GM23338 (cell line): ENCODE data around the gene MRPS31. TPM values are rescaled to one million over a fixed set of nuclear protein-coding genes. Genes with fewer than 3 reads are reported as not detected.

ENCODE experiments used
- ATAC-seq: fragments of 200-7000 bp; cut with Tn5 transposase; 3 replicates; pipeline ENCODE4 v1.9.1; 2020
- DNase-seq: peaks from one replicate; pipeline ENCODE4 v3.0.0-alpha.2; 2015; ENCODE audit warnings: low spot score
- H2AFZ ChIP-seq: fragments of 200-600 bp; sonication (generic); 2 replicates; pipeline ENCODE4 v1.8.0; 2016; ENCODE audit warnings: antibody characterized with exemption, mild to moderate bottlenecking, moderate library complexity
- H3F3A ChIP-seq: fragments of 200-600 bp; sonication (generic); replicated peaks from 2 replicates; pipeline ENCODE4 v1.8.0; 2017; ENCODE audit warnings: antibody characterized with exemption, mixed run types, low read depth
- H3K27ac ChIP-seq: fragments of 200-600 bp; sonication (generic); 2 replicates; pipeline ENCODE4 v1.6.1; 2016; ENCODE audit warnings: low read depth
- H3K27me3 ChIP-seq: fragments of 200-600 bp; sonication (generic); 2 replicates; pipeline ENCODE4 v1.8.0; 2016; ENCODE audit warnings: mild to moderate bottlenecking, mixed run types, moderate library complexity; ENCODE audit not compliant: insufficient read depth
- H3K36me3 ChIP-seq: fragments of 200-600 bp; sonication (generic); 2 replicates; pipeline ENCODE4 v1.8.0; 2016; ENCODE audit warnings: mild to moderate bottlenecking; ENCODE audit not compliant: insufficient read depth
- H3K4me1 ChIP-seq: fragments of 200-600 bp; sonication (generic); 2 replicates; pipeline ENCODE4 v1.8.0; 2016; ENCODE audit warnings: mild to moderate bottlenecking, moderate library complexity; ENCODE audit not compliant: insufficient read depth
- H3K4me2 ChIP-seq: fragments of 200-600 bp; sonication (generic); 2 replicates; pipeline ENCODE4 v1.7.1; 2017; ENCODE audit warnings: mixed run types
- H3K4me3 ChIP-seq: fragments of 200-600 bp; sonication (generic); 2 replicates; pipeline ENCODE4 v1.6.1; 2016; ENCODE audit warnings: mixed run types
- H3K79me2 ChIP-seq: fragments of 200-600 bp; sonication (generic); replicated peaks from 2 replicates; pipeline ENCODE4 v1.8.0; 2017; ENCODE audit warnings: mild to moderate bottlenecking; ENCODE audit not compliant: insufficient read depth
- H3K9me2 ChIP-seq: fragments of 200-600 bp; sonication (generic); 2 replicates; pipeline ENCODE4 v1.8.0; 2017; ENCODE audit not compliant: insufficient read depth
- H4K20me1 ChIP-seq: fragments of 200-600 bp; sonication (generic); replicated peaks from 2 replicates; pipeline ENCODE4 v1.8.0; 2017; ENCODE audit warnings: mild to moderate bottlenecking; ENCODE audit not compliant: insufficient read depth
- H3K27ac Mint-ChIP-seq: 2 replicates; pipeline ENCODE4 v1.8.0; 2020; ENCODE audit warnings: inconsistent platforms, mild to moderate bottlenecking, moderate library complexity, mixed read lengths
- H3K27me3 Mint-ChIP-seq: 3 replicates; pipeline ENCODE4 v1.8.0; 2022; ENCODE audit warnings: low read depth, mild to moderate bottlenecking, moderate library complexity, mixed read lengths, inconsistent platforms; ENCODE audit not compliant: insufficient read depth, poor library complexity
- H3K36me3 Mint-ChIP-seq: 3 replicates; pipeline ENCODE4 v1.8.0; 2021; ENCODE audit warnings: low read depth, mild to moderate bottlenecking, inconsistent platforms, moderate library complexity, mixed read lengths
- H3K4me1 Mint-ChIP-seq: 3 replicates; pipeline ENCODE4 v1.8.0; 2020; ENCODE audit warnings: mild to moderate bottlenecking, inconsistent platforms, mixed read lengths
- H3K4me3 Mint-ChIP-seq: 3 replicates; pipeline ENCODE4 v1.8.0; 2021; ENCODE audit warnings: moderate library complexity, mild to moderate bottlenecking, inconsistent platforms, mixed read lengths
- H3K9me3 Mint-ChIP-seq: 3 replicates; pipeline ENCODE4 v1.8.0; 2020; ENCODE audit warnings: moderate library complexity, mild to moderate bottlenecking, inconsistent platforms, mixed read lengths
- NANOG ChIP-seq: IDR thresholded peaks from 2 replicates; pipeline ENCODE4 v1.6.1; 2016; ENCODE audit warnings: antibody characterized with exemption, borderline replicate concordance
- polyA plus RNA-seq: library from polyadenylated mRNA; unstranded; fragments of >200 nt; fragmentation: Nextera tagmentation; extraction: Ambion mirVana; gene quantifications from 2 replicates; pipeline ENCODE4 v1.2.1, GENCODE V29; 2016
- total RNA-seq: library from RNA; depleted of rRNA; stranded (reverse); fragments of >200 nt; shearing (Covaris generic); gene quantifications from 2 replicates; pipeline ENCODE4 v1.2.3, GENCODE V29; 2014
- TF ChIP-seq, protein P1 (sequence below): IDR thresholded peaks from one replicate; pipeline ENCODE4 v1.6.1; 2018; ENCODE audit warnings: antibody characterized with exemption; ENCODE audit not compliant: unreplicated experiment
- TF ChIP-seq, protein P2 (sequence below): fragments of 250-450 bp; sonication (Bioruptor Pico); IDR thresholded peaks from 2 replicates; pipeline ENCODE4 v1.5.0; 2020; ENCODE audit warnings: mild to moderate bottlenecking, moderate library complexity
- TF ChIP-seq, protein P3 (sequence below), 2 experiments: fragments of 200-600 bp in 1 of 2; sonication (generic) in 1 of 2; conservative IDR thresholded peaks; 2 replicates each; pipeline versions ENCODE4 v1.5.1 to v1.6.1; 2016 to 2017; ENCODE audit warnings: antibody characterized with exemption in 2 of 2, low read depth in 2 of 2, mild to moderate bottlenecking in 2 of 2, moderate library complexity in 1 of 2

The MRPS31 gene
- total and polyA plus RNA-seq, 2 experiments from 2014 or later: 26.8 to 62.7 TPM

DNA sequence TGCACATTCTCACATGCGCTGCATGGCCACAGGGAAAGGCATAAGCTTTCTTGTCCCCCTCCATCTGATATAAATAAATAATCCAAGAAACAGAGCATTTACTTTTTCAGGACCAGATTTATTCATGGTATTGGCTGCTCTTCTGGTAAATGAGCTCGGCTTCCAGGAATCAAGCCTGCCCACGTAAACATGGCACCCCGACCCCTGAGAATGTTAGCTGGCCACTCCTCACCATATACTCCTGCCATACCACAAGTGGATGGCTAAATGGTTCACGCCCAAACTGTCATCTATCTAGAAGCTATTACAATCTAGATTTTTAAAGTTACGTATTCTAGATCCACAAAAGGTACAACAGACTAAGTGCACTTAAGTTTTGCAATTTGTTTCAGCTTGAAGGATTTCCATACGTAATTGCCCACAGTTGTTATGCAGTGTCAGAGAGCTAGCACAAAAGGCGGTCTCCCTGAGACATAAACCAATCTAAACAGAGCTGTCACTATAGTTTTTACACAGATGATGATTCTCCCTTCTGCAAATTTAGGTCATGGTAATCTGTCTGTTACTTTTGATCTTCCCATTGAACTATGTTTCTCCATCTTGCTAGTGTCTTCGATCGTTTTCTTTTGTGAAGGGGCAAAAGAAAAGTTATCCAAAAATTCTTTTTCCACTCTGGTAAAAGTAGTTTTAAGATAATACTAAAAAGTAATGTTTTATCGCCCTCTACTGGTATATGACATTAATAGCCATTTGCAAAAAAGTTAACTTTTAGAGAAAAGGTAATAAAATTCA is 88.3 kb downstream of the MRPS31 start:
- H3K27ac Mint-ChIP-seq: peak overlapping the region; percentile 38
- no peak overlapping the region for H2AFZ ChIP-seq

DNA sequence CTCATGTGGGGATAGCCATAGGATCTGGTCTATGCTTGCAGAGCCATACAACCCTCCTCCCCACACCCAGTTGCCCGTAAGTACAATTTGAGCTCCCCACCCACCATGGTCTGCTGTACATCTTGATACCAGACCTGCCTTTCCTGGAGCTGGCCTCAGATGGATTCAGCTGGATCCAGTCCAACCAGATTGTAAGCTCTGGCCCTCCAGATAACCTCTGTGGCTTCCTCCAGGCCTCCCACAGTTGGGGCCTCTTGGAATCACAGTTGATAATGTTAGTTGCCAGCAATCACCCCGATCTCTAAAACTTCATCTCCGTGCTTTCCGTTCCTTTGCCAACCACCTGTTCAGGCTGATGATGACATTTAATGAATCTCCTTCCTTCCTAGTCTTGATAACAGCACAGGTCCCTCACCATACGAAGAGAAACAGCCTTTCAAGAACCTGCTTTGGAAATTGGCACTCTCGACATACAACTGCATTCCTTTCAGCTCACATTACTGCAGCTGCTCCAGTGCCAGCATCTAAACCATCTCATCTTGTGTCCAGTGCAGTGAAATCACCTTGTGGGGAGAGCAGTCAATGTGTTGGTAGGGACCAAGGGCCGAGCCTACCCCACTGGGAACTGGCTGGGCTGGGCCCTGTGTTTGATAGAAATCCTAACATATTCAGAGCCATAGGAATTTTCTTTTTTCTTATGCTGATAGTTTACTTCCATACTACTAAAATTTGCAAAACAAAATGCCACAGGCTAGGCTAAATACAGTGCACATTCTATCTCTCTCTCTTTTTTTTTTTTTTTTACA is 89.4 kb downstream of the MRPS31 start:
- Histone ChIP-seq H3K27me3 (no peaks in the 10 kb centered on the region), H3K27ac (peak overlapping the region; percentile 91), H3K79me2 (no peaks in the 10 kb centered on the region), H3K4me2 (peak overlapping the region; percentile 75), H3K4me1 (peaks cover 25% of the 10 kb centered on the region), H2AFZ (no peak overlapping the region), H3F3A (no peaks in the 10 kb centered on the region; the same call in 1 of the 2 replicates), H3K36me3 (no peaks in the 10 kb centered on the region), H4K20me1 (no peaks in the 10 kb centered on the region), H3K9me2 (no peaks in the 10 kb centered on the region), H3K4me3 (peak overlapping the region; percentile 43)
- no peak for DNase-seq
- peak; percentile 38 for ATAC-seq
- Mint-ChIP-seq H3K36me3 (0 out of 3 replicates have a peak, but pooled peaks cover 5% of the 10 kb centered on the region), H3K9me3 (0 out of 3 replicates have a peak, but pooled peaks cover 5% of the 10 kb centered on the region), H3K27me3 (peaks cover 16% of the 10 kb centered on the region), H3K4me1 (peaks cover 35% of the 10 kb centered on the region), H3K4me3 (peak overlapping the region; percentile 55), H3K27ac (peak overlapping the region; percentile 89)
- TF ChIP-seq, protein P1, sequence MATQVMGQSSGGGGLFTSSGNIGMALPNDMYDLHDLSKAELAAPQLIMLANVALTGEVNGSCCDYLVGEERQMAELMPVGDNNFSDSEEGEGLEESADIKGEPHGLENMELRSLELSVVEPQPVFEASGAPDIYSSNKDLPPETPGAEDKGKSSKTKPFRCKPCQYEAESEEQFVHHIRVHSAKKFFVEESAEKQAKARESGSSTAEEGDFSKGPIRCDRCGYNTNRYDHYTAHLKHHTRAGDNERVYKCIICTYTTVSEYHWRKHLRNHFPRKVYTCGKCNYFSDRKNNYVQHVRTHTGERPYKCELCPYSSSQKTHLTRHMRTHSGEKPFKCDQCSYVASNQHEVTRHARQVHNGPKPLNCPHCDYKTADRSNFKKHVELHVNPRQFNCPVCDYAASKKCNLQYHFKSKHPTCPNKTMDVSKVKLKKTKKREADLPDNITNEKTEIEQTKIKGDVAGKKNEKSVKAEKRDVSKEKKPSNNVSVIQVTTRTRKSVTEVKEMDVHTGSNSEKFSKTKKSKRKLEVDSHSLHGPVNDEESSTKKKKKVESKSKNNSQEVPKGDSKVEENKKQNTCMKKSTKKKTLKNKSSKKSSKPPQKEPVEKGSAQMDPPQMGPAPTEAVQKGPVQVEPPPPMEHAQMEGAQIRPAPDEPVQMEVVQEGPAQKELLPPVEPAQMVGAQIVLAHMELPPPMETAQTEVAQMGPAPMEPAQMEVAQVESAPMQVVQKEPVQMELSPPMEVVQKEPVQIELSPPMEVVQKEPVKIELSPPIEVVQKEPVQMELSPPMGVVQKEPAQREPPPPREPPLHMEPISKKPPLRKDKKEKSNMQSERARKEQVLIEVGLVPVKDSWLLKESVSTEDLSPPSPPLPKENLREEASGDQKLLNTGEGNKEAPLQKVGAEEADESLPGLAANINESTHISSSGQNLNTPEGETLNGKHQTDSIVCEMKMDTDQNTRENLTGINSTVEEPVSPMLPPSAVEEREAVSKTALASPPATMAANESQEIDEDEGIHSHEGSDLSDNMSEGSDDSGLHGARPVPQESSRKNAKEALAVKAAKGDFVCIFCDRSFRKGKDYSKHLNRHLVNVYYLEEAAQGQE: no peak
- TF ChIP-seq, protein P2, sequence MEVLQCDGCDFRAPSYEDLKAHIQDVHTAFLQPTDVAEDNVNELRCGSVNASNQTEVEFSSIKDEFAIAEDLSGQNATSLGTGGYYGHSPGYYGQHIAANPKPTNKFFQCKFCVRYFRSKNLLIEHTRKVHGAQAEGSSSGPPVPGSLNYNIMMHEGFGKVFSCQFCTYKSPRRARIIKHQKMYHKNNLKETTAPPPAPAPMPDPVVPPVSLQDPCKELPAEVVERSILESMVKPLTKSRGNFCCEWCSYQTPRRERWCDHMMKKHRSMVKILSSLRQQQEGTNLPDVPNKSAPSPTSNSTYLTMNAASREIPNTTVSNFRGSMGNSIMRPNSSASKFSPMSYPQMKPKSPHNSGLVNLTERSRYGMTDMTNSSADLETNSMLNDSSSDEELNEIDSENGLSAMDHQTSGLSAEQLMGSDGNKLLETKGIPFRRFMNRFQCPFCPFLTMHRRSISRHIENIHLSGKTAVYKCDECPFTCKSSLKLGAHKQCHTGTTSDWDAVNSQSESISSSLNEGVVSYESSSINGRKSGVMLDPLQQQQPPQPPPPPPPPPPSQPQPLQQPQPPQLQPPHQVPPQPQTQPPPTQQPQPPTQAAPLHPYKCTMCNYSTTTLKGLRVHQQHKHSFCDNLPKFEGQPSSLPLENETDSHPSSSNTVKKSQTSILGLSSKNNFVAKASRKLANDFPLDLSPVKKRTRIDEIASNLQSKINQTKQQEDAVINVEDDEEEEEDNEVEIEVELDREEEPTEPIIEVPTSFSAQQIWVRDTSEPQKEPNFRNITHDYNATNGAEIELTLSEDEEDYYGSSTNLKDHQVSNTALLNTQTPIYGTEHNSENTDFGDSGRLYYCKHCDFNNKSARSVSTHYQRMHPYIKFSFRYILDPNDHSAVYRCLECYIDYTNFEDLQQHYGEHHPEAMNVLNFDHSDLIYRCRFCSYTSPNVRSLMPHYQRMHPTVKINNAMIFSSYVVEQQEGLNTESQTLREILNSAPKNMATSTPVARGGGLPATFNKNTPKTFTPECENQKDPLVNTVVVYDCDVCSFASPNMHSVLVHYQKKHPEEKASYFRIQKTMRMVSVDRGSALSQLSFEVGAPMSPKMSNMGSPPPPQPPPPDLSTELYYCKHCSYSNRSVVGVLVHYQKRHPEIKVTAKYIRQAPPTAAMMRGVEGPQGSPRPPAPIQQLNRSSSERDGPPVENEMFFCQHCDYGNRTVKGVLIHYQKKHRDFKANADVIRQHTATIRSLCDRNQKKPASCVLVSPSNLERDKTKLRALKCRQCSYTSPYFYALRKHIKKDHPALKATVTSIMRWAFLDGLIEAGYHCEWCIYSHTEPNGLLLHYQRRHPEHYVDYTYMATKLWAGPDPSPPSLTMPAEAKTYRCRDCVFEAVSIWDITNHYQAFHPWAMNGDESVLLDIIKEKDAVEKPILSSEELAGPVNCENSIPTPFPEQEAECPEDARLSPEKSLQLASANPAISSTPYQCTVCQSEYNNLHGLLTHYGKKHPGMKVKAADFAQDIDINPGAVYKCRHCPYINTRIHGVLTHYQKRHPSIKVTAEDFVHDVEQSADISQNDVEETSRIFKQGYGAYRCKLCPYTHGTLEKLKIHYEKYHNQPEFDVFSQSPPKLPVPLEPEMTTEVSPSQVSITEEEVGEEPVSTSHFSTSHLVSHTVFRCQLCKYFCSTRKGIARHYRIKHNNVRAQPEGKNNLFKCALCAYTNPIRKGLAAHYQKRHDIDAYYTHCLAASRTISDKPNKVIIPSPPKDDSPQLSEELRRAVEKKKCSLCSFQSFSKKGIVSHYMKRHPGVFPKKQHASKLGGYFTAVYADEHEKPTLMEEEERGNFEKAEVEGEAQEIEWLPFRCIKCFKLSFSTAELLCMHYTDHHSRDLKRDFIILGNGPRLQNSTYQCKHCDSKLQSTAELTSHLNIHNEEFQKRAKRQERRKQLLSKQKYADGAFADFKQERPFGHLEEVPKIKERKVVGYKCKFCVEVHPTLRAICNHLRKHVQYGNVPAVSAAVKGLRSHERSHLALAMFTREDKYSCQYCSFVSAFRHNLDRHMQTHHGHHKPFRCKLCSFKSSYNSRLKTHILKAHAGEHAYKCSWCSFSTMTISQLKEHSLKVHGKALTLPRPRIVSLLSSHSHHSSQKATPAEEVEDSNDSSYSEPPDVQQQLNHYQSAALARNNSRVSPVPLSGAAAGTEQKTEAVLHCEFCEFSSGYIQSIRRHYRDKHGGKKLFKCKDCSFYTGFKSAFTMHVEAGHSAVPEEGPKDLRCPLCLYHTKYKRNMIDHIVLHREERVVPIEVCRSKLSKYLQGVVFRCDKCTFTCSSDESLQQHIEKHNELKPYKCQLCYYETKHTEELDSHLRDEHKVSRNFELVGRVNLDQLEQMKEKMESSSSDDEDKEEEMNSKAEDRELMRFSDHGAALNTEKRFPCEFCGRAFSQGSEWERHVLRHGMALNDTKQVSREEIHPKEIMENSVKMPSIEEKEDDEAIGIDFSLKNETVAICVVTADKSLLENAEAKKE (CRISPR knock-in tag): 0 out of 2 replicates have a peak, but pooled peaks have one; percentile 24

More for the DNA sequence above, 88.3 kb downstream of the MRPS31 start:
- H3K4me2 ChIP-seq: peak overlapping the region; percentile 30
- peaks cover 35% of the 10 kb centered on the region for H3K4me1 Mint-ChIP-seq
- H4K20me1 ChIP-seq: no peaks in the 10 kb centered on the region
- DNase-seq (peak; percentile 88), ATAC-seq (peak; percentile 4; the same call in 1 of the 3 replicates)
- H3K9me3 Mint-ChIP-seq: 0 out of 3 replicates have a peak, but pooled peaks cover 5% of the 10 kb centered on the region
- peaks cover 16% of the 10 kb centered on the region for H3K27me3 Mint-ChIP-seq
- 0 out of 3 replicates have a peak, but pooled peaks cover 5% of the 10 kb centered on the region for H3K36me3 Mint-ChIP-seq
- H3F3A ChIP-seq: no peaks in the 10 kb centered on the region; the same call in 1 of the 2 replicates
- H3K36me3 ChIP-seq: no peaks in the 10 kb centered on the region
- H3K27me3 ChIP-seq: no peaks in the 10 kb centered on the region
- H3K79me2 ChIP-seq: no peaks in the 10 kb centered on the region
- TF ChIP-seq NANOG: no peak
- TF ChIP-seq, protein P3, sequence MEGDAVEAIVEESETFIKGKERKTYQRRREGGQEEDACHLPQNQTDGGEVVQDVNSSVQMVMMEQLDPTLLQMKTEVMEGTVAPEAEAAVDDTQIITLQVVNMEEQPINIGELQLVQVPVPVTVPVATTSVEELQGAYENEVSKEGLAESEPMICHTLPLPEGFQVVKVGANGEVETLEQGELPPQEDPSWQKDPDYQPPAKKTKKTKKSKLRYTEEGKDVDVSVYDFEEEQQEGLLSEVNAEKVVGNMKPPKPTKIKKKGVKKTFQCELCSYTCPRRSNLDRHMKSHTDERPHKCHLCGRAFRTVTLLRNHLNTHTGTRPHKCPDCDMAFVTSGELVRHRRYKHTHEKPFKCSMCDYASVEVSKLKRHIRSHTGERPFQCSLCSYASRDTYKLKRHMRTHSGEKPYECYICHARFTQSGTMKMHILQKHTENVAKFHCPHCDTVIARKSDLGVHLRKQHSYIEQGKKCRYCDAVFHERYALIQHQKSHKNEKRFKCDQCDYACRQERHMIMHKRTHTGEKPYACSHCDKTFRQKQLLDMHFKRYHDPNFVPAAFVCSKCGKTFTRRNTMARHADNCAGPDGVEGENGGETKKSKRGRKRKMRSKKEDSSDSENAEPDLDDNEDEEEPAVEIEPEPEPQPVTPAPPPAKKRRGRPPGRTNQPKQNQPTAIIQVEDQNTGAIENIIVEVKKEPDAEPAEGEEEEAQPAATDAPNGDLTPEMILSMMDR (conservative IDR thresholded peaks at IDR 0.05; ENCODE audit: low read depth in 2 of 2): peak in 1 of 2 experiments; percentile 93; a peak in 3 of 4 replicates
- no peak overlapping the region; the same call in 2 of the 3 replicates for H3K4me3 Mint-ChIP-seq
- H3K9me2 ChIP-seq: no peaks in the 10 kb centered on the region
- H3K4me3 ChIP-seq: peak overlapping the region; percentile 1; the same call in 1 of the 2 replicates
- peak overlapping the region; percentile 91; the same call in 1 of the 2 replicates for H3K27ac ChIP-seq
- H3K4me1 ChIP-seq: peaks cover 25% of the 10 kb centered on the region
